GM12891 (cell line): ENCODE measurements around the gene SLC12A6.
A peak's percentile ranks its signal among the peaks of the same experiment; 100 is the strongest.
"Not testable (repeated sequence)": the region's sequence is repeated elsewhere in the genome, so short reads cannot be mapped to it uniquely, and the experiment has no call there.

ENCODE experiments used
- DNase-seq: peaks from one replicate; pipeline ENCODE4 v3.0.0; 2011; ENCODE audit warnings: low spot score; ENCODE audit not compliant: insufficient read length
- FAIRE-seq: peaks from 2 replicates; lab custom pipeline; 2011; peaks lifted over from hg19 to GRCh38; lab: Jason Lieb, UNC
- PAX5 ChIP-seq: IDR thresholded peaks from 2 replicates; pipeline ENCODE4 v1.6.1; 2011; ENCODE audit warnings: low read length, moderate library complexity, mild to moderate bottlenecking; ENCODE audit not compliant: insufficient read depth, severe bottlenecking
- POLR2A ChIP-seq: IDR thresholded peaks from 2 replicates; pipeline ENCODE4 v1.6.1; 2011; ENCODE audit warnings: low read depth, low read length, control low read depth
- POLR2AphosphoS5 ChIP-seq: IDR thresholded peaks from 2 replicates; pipeline ENCODE4 v1.6.1; 2011; ENCODE audit warnings: low read depth, low read length, control low read depth
- POU2F2 ChIP-seq: IDR thresholded peaks from 2 replicates; pipeline ENCODE4 v1.6.1; 2011; ENCODE audit warnings: low read depth, mild to moderate bottlenecking, control low read depth, low read length, moderate library complexity
- SPI1 ChIP-seq: IDR thresholded peaks from 2 replicates; pipeline ENCODE4 v1.6.1; 2011; ENCODE audit warnings: low read depth, low read length, control low read depth
- TAF1 ChIP-seq: IDR thresholded peaks from 2 replicates; pipeline ENCODE4 v1.6.1; 2011; ENCODE audit warnings: low read depth, low read length, control low read depth

SLC12A6 gene

DNA sequence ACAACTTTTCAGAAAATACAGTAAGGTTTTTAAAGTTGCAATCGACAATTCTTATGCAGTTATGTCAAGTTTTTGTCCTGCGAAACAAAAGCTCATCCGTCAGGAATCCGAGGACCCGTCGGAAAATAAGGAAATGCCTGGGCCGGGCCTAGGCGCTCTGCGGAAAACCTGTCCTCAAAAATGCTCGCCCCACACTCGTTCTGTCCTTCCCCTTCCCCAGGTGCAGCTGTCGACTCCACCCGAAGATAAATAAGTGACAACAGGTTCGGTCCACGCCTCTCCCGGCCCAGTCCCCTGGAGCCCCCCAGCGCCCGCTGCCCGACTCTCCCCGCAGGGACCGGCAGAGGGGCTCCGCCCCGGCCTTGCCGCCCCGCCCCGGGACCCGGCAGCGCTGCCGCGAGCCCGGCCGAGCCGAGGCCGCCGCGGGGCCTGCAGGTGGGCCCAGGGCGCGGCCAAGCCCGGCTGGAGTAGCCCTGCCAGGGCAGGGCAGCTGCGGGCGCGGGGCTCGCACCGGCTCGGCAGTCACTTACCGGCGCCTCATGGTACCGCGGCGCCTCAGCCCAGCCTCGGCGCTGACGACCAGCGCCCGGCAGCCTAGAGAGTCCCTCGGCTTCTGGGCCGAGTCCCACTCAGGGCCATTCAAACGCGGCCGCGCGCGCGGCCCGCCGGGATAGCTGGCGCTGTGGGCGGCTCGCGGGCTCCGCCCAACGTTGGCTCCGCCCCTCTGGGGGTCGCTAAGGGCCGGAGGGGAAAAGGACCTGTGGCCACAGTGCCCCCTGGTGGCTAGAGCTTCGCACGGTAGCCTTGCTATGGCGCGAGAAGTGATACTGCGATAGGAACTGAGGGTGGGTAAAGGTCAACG is 127.9 kb downstream of the SLC12A6 start, which contains the start of gene KATNBL1:
Gene KATNBL1, minus strand, starts transcription at position 676 of the 862 bp plus-strand sequence. CDS start 46,420 bp downstream, outside the sequence.
- DNase-seq: peak; percentile 93
- peak; percentile 93 for FAIRE-seq
- TF ChIP-seq POLR2A: peak; percentile 89
- TF ChIP-seq PAX5: no peak
- TF ChIP-seq POLR2AphosphoS5: peak; percentile 79
- TF ChIP-seq SPI1: peak; percentile 38; the same call in 1 of the 2 replicates
- no peak for TF ChIP-seq POU2F2
- TF ChIP-seq TAF1: peak; percentile 85

DNA sequence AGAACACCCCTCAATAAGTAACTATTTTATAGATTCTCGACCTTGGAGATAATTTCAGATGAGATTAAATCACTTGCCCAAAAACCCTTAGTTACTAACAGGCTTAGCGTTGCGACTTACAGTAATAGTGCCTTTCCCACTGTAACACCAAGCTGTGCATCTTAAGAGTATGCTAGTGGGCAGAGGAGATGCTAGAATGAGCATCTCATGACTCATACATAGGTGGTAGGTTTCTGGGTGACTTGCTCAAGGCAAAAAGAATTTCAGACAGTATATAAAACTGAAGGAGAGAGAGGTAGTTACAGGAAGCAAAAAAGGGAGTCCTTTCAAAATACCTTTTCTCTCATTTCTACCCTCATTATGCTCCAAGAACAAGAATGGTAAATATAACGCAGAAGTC is 131.6 kb downstream of the SLC12A6 start:
- no peak for TF ChIP-seq PAX5
- no peak for TF ChIP-seq TAF1
- no peak for TF ChIP-seq POU2F2
- TF ChIP-seq POLR2A: no peak
- TF ChIP-seq POLR2AphosphoS5: no peak
- no peak for TF ChIP-seq SPI1
- DNase-seq: no peak
- peak; percentile 5 for FAIRE-seq

DNA sequence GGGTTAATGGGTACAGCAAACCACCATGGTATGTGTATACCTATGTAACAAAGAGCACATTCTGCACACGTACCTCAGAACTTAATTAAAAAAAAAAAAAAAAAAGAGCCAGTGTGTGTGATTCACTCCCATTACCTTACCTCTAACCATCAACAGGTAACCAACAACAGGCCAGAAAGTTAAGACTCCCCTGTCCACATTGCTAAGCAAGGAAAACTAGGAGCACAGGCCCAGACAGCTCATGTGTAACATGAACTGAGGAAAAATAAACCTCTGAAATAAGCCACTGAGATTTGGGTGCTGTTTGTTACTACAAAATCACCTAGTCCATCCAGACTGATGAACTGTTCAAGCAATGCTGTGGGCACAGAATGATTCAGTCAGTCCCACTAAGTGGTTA is 133.6 kb downstream of the SLC12A6 start:
- DNase-seq (no peak), FAIRE-seq (no peak)
- TF ChIP-seq POLR2A: no peak
- TF ChIP-seq SPI1: no peak
- TF ChIP-seq POU2F2: no peak
- no peak for TF ChIP-seq POLR2AphosphoS5
- no peak for TF ChIP-seq PAX5

DNA sequence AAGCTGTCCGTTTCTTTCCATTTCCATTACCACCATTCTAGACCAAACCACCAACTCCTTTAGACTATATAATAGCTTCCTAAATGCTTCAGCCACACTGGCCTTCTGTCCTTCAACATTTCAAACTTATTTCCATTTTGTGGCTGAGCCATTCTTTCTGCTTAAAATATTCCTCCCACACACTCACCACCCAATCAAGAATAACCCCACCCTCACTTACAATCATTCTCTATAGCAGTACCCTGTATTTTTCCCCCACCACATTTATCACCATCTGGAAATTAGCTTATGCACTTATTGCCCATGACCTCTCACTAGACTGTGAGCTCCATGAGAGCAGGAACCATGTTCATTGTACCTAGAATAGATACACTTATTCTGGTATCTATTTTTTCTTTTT is 134.3 kb downstream of the SLC12A6 start:
- no peak for FAIRE-seq
- no peak for DNase-seq
- TF ChIP-seq POLR2A: no peak
- TF ChIP-seq POLR2AphosphoS5: no peak
- no peak for TF ChIP-seq SPI1
- no peak for TF ChIP-seq TAF1
- TF ChIP-seq POU2F2: no peak
- no peak for TF ChIP-seq PAX5

DNA sequence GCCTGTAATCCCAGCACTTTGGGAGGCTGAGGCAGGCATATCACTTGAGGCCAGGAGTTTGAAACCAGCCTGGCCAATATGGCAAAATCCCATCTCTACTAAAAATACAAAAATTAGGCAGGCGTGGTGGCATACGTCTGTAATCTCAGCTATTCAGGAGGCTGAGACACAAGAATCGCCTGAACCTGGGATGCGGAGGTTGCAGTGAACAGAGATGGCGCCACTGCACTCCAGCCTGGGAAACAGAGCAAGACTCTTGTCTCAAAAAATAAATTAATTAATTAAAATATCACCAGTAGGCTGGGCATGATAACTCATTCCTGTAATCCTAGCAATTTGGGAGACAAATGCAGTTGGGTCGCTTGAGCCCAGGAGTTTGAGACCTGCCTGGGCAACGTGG is 144.3 kb downstream of the SLC12A6 start:
- FAIRE-seq, DNase-seq: not testable (repeated sequence)

DNA sequence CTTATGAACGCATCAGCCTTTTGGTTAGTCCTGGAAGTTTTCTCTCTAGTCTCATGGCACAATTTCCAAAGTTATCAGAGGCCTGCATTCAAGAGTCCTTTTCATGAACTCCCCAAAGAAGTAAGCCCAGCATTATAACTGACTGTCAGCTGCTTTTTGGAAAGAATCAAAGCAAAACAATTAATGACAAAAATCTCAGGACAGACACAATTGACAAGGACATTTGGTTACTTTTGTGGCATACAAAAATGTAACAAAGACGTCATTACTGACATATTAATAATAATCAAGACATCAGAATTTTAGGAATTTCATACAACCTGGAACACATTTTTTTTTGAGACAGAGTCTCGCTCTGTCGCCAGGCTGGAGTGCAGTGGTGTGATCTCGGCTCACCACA is 148.9 kb downstream of the SLC12A6 start:
- DNase-seq (no peak), FAIRE-seq (no peak)
- no peak for TF ChIP-seq PAX5
- no peak for TF ChIP-seq TAF1

DNA sequence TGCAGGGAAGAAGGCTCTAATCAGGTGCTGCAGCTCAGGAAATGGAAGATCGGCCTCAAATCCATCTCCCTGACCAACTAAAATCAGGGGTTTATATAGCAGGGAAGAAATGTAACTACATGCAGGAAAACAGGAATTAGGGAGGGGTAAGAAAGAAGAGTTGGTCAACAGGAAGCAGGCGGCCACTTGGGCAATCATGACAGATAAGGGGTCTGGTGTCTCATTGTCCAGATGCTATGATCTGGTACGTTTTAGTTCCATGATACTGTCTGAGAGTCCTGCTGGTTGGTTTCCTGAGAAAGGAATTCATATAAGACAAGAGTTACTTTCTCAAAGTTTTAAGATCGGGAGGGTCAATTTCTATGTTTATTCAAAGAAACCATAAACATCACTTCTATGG is 151.9 kb downstream of the SLC12A6 start:
- TF ChIP-seq PAX5 (no peak), TAF1 (no peak), SPI1 (no peak), POLR2AphosphoS5 (no peak), POU2F2 (no peak), POLR2A (no peak)
- FAIRE-seq: no peak
- no peak for DNase-seq

DNA sequence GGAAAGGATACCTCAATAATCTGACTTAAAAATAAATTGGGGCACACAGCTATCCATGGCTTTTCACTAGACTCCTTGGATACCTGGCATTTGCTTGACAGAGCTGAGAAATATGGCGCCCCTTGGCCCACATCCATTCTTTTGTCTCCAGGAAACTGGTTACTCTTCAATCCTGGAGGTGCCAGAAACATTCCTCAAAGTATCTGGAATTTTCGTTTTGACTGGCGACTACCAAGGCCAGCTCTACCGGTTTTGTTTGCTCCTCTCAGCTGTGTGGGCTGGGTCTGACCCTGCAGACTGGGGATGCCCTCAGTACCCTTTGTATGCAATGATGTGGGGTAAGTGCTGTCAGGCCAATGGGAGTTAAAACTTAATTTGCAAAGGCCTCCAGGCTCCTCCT is 154.6 kb downstream of the SLC12A6 start:
- no peak for DNase-seq
- no peak for TF ChIP-seq POLR2AphosphoS5
- TF ChIP-seq TAF1: no peak
- TF ChIP-seq POLR2A: no peak
- TF ChIP-seq SPI1: no peak
- TF ChIP-seq PAX5: no peak
- TF ChIP-seq POU2F2: no peak
- FAIRE-seq: no peak
